Measurements from ENCODE around the gene SLC7A6OS. TPM values are rescaled to one million over a fixed set of nuclear protein-coding genes. Genes with fewer than 3 reads are reported as not detected.
A peak's percentile ranks its signal among the peaks of the same experiment; 100 is the strongest.
"Not testable (repeated sequence)": the region's sequence is repeated elsewhere in the genome, so short reads cannot be mapped to it uniquely, and the experiment has no call there.

Gene SLC7A6OS
- total RNA-seq, 1 donor from 2014 or later, result 14.4 TPM

DNA sequence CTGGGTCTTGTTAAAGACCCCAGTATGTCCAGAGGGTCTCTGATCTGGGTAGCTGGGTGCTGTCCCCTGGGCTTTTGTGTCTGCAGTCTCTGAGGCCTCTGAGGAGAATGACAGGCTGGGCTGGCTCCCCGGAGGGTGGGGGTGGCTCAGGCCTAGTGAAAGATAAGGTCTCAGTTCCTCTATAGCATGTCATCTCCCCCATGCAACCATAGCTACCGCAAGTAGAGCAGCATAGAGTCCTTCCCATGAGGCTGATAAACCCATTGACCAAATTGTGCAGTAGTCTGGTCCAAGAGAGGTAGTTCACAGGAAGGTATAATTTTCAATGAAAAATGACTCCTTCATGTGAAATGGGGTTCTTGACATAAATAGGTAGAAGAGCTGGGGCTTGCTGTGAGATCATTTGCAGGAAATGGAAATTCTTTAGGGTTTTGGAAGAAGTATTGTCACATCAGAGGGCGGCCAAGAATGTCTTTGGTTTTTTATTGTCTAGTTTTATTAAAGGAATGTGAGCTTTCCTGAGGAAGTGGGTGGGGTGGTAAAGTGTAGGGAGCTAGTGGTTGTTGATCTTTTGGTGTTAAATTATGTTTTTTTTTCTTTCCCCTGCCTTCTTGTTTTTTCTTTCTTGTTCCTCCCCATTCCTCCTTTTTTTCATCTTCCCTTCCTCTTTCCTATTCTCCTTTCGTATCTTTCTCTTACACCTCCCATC lies 21.0 kb downstream of the SLC7A6OS start:
- H3K4me3 ChIP-seq, result no peak overlapping the region
- no peak for DNase-seq (ENCODE audit: low spot score in 2 of 2)
- H3K4me1 ChIP-seq, result peaks cover 18 to 36% of the 10 kb centered on the region in 2 donors
- intact Hi-C loops (cut with DNase I), result no loop called here
- H3K27ac ChIP-seq, result peak overlapping the region; percentile 47 to 85
- H3K27me3 ChIP-seq, result no peaks in the 10 kb centered on the region
- peaks cover 45 to 49% of the 10 kb centered on the region in 2 donors for H3K36me3 ChIP-seq
- H3K9me3 ChIP-seq, result no peaks in the 10 kb centered on the region
- TF ChIP-seq, protein P1, sequence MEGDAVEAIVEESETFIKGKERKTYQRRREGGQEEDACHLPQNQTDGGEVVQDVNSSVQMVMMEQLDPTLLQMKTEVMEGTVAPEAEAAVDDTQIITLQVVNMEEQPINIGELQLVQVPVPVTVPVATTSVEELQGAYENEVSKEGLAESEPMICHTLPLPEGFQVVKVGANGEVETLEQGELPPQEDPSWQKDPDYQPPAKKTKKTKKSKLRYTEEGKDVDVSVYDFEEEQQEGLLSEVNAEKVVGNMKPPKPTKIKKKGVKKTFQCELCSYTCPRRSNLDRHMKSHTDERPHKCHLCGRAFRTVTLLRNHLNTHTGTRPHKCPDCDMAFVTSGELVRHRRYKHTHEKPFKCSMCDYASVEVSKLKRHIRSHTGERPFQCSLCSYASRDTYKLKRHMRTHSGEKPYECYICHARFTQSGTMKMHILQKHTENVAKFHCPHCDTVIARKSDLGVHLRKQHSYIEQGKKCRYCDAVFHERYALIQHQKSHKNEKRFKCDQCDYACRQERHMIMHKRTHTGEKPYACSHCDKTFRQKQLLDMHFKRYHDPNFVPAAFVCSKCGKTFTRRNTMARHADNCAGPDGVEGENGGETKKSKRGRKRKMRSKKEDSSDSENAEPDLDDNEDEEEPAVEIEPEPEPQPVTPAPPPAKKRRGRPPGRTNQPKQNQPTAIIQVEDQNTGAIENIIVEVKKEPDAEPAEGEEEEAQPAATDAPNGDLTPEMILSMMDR (IDR thresholded peaks at IDR 0.05), result no peak

DNA sequence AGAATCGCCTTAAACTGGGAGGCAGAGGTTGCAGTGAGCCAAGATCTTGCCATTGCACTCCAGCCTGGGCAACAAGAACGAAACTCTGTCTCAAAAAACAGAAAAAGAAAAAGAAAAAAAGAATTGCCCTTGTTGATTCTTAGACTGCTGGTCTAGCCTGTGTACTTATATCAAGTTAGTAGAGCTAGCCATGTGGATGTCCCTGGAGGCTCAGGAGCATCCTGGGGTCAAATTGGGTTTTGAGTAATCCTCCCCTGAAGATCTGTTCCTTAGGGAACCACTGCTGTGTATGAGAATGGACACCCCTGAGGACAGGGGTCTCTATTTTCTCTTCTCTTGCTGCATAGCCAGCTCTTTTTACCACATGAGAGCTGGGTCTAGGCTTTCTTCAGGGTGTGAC lies 21.5 kb downstream of the SLC7A6OS start:
- TF ChIP-seq, protein P1 (IDR thresholded peaks at IDR 0.05), result no peak
- no peak for DNase-seq (ENCODE audit: low spot score in 2 of 2)
- Histone ChIP-seq H3K4me3 (no peak overlapping the region), H3K27ac (peak overlapping the region; percentile 47 to 85), H3K9me3 (no peaks in the 10 kb centered on the region), H3K4me1 (peaks cover 21 to 39% of the 10 kb centered on the region in 2 donors), H3K27me3 (no peaks in the 10 kb centered on the region), H3K36me3 (peaks cover 39 to 43% of the 10 kb centered on the region in 2 donors)
- intact Hi-C loops (cut with DNase I), result no loop called here

DNA sequence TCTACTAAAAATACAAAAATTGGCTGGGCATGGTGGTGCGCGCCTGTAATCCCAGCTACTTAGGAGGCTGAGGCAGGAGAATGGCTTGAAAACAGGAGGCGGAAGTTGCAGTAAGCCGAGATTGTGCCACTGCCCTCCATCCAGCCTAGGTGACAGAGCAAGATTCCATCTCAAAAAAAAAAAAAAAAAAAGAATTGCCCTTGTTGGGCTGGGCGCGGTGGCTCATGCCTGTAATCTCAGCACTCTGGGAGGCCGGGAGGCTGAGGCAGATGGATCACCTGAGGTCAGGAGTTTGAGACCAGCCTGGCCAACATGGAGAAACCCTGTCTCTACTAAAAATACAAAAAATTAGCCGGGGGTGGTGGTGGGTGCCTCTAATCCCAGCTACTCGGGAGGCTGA lies 21.9 kb downstream of the SLC7A6OS start:
- H3K27me3 ChIP-seq; H3K9me3 ChIP-seq; DNase-seq (ENCODE audit: low spot score in 2 of 2); H3K4me3 ChIP-seq: not testable (repeated sequence)
- intact Hi-C loops (cut with DNase I), result loop anchor here (1.0 kb wide), 1 partner anchor 23 kb away; no protein-coding TSS in a partner anchor
- peaks cover 35 to 40% of the 10 kb centered on the region in 2 donors for H3K36me3 ChIP-seq
- peaks cover 21 to 39% of the 10 kb centered on the region in 2 donors for H3K4me1 ChIP-seq
- peak overlapping the region; percentile 47 to 85 for H3K27ac ChIP-seq

DNA sequence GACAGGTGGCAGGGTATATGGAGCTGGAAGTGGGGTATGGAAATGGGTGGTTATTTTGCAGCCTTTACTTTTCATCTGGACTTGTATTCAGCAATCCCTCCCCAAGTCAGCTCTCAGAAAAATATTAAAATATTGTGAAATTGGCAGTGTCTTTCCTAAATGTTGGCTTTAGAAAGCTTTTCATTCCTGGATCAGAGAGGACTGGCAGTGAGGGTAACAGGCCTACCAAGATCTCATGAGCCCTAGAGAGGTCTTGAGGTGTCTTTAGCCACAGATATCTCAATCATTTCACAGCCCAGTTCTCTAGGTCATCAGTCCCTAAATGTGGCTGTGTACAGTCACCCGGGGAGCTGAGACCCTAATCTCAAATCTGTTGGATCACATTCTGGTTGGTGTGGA lies 22.5 kb downstream of the SLC7A6OS start:
- TF ChIP-seq, protein P1 (IDR thresholded peaks at IDR 0.05), result no peak
- H3K9me3 ChIP-seq, result no peaks in the 10 kb centered on the region
- peak overlapping the region; percentile 47 to 85 for H3K27ac ChIP-seq
- H3K4me3 ChIP-seq, result no peak overlapping the region
- DNase-seq (ENCODE audit: low spot score in 2 of 2), result no peak
- no peaks in the 10 kb centered on the region for H3K27me3 ChIP-seq
- H3K36me3 ChIP-seq, result peaks cover 32 to 35% of the 10 kb centered on the region in 2 donors
- peaks cover 21 to 39% of the 10 kb centered on the region in 2 donors for H3K4me1 ChIP-seq
- intact Hi-C loops (cut with DNase I), result loop anchor here (1.0 kb wide), 1 partner anchor 23 kb away; no protein-coding TSS in a partner anchor

DNA sequence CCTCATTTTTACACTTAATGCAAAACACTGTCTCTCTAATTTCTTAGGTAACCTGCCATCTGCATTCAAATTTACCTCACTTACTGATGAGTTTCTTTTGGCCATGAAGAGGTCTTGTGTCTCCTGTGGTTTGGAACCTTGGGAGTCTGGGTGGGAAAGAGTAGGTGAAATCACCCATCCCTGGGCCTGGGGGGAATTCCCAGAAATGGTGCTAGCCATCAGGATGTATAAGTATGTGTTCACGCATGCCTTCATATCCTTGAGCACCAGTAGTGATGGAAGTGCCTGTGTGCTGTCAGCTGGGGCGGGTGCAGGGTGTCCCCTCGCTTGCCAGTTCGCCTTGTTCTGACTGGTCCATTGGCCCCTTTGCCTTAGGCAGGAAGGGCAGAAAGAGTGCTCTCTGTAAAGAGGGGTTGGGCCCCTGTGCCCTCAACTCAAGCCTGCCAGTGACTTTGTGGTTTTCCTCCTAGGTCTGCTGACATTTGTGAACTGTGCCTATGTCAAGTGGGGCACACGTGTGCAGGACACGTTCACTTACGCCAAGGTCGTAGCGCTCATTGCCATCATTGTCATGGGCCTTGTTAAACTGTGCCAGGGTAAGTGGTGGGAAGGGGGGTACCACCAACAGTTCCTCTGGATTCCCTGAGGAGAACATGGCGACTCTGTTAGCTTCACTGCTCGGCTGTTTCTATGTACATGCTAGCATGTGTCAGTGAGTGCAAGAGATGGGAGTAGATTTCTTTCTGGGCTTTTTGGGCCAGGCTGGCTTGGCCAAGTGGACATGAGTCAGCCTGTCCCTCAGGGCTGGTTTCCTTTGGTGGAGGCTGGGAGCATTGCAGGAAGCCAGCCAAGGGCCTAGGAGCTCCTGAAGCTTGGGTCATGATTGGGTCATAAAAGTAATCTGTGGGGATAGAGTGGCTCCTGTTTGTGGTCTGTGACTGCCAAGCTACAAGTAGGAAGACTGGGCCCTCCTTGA lies 23.2 kb downstream of the SLC7A6OS start:
- intact Hi-C loops (cut with DNase I), result loop anchor here (1.0 kb wide), 1 partner anchor 22 kb away; no protein-coding TSS in a partner anchor
- Histone ChIP-seq H3K4me3 (no peak overlapping the region), H3K4me1 (peaks cover 21 to 39% of the 10 kb centered on the region in 2 donors), H3K27ac (peak overlapping the region; percentile 47 to 85), H3K9me3 (no peaks in the 10 kb centered on the region), H3K36me3 (peaks cover 32 to 37% of the 10 kb centered on the region in 2 donors), H3K27me3 (no peaks in the 10 kb centered on the region)
- peak; percentile 65 to 92 for DNase-seq (ENCODE audit: low spot score in 2 of 2)
- TF ChIP-seq, protein P1 (IDR thresholded peaks at IDR 0.05), result peak in 1 of 3 experiments; percentile 49

Data from ascending aorta (tissue), 2 donors.